Measurements from ENCODE around the gene ARHGAP28. TPM values are rescaled to one million over a fixed set of nuclear protein-coding genes. Genes with fewer than 3 reads are reported as not detected.

ARHGAP28 gene
- total and polyA plus RNA-seq, 2 experiments from 2014 or later, result 0.20 TPM; not detected in 1

DNA sequence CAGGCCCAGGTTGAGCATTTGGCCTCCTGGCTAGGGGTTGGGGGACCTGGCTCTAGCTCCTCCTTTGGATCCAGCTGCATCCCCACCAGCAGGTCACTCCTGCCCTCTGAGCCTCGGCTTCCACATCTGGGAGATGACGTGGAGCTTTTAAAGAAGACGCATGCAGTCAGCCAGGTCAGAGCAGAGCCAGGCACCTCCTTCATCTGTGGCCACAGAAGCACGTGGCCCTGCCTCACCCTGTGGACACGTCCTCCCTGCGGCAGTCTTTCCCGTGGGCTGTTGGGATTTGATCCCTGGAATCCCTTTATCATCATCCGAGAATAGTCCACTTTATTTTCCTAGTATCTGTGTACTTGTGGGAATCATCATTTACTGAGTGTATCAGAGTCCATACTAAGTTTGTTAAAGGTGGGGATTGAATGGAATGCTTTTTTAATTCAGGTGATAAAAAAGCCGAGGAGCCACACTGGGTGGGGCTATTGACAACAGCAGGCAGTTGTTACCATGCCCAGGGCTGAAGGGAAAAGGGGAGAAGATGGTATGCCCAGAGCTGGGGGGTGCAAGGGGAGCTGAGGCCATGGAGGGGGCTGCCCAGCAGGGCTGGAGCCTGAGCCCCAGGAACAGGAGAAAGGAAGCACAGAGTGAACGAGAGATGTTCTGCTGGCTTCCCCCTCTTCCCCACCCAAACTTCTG lies 218.0 kb downstream of the ARHGAP28 start:
- H3K4me3 ChIP-seq, result no peak overlapping the region
- in situ Hi-C loops (cut with MboI), result no loop called here
- DNase-seq, result no peak
- H3K9me3 ChIP-seq (ENCODE audit: low read depth), result no peaks in the 10 kb centered on the region
- H3K4me2 ChIP-seq (ENCODE audit: unreplicated experiment), result no peak overlapping the region
- no peak overlapping the region for H3K9ac ChIP-seq
- no peaks in the 10 kb centered on the region for H3K4me1 ChIP-seq (ENCODE audit: insufficient read depth)
- H3K36me3 ChIP-seq (ENCODE audit: low read depth), result no peaks in the 10 kb centered on the region
- TF ChIP-seq EZH2phosphoT487 (IDR thresholded peaks at IDR 0.05; ENCODE audit: insufficient read depth, low read depth), result no peak
- no peak for TF ChIP-seq EZH2 (IDR thresholded peaks at IDR 0.05; ENCODE audit: insufficient read depth, poor library complexity, severe bottlenecking)
- H2AFZ ChIP-seq, result no peak overlapping the region
- H3K9me2 ChIP-seq (ENCODE audit: insufficient read depth), result no peaks in the 10 kb centered on the region
- H3F3A ChIP-seq (ENCODE audit: insufficient read depth), result no peaks in the 10 kb centered on the region
- H3K79me2 ChIP-seq (ENCODE audit: insufficient read depth), result no peaks in the 10 kb centered on the region
- H3K27me3 ChIP-seq (replicated peaks; ENCODE audit: insufficient read depth), result no peaks in the 10 kb centered on the region
- H4K20me1 ChIP-seq (ENCODE audit: insufficient read depth), result no peaks in the 10 kb centered on the region
- 88 to 89% methylated on average over 10 of the region's 10 CpGs for WGBS, 2 experiments (ENCODE audit: low coverage in 1 of 2, low lambda C conversion rate in 2 of 2, missing lambda C conversion rate in 2 of 2)
- no peak overlapping the region for H3K27ac ChIP-seq

DNA sequence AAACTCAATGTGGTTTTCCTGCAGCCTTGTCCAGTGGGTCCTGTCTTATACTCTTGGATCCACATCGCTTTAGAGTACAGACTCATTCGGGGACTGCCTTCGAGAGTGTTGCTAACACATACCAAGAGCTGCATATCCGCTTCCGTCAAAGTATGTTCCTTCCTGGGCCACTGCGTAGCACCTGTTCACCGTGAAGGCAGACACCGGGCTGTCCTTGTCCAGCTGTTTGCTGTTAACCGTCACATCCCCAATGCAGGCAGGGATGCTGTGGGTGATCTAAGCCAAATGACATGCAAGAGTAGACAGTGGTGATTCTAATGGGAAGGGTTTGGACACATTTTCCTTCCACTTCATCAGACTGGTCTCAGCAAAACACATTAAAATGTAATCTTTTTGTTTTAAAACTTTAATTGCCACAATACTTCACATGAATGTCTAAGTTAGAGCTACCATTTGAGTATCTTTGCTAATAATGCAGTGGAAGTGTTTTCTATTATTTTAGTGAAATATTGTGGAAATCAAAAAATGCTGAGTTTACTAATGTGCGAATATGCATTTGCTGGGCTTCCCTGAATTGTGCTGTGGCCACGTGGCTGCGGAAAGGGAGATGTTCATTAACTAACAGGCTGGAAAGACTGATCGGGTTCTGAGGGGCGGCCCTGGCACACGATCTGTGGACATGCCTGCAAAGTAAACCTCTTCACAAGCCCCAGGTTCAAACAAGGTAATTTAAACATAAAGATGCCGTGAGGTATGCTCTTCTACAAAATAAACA lies 219.0 kb downstream of the ARHGAP28 start:
- TF ChIP-seq EZH2 (IDR thresholded peaks at IDR 0.05; ENCODE audit: insufficient read depth, poor library complexity, severe bottlenecking), result no peak
- no peak for TF ChIP-seq EZH2phosphoT487 (IDR thresholded peaks at IDR 0.05; ENCODE audit: insufficient read depth, low read depth)
- no peak for DNase-seq
- H3K27me3 ChIP-seq (replicated peaks; ENCODE audit: insufficient read depth), result no peaks in the 10 kb centered on the region
- in situ Hi-C loops (cut with MboI), result no loop called here
- H3F3A ChIP-seq (ENCODE audit: insufficient read depth), result no peaks in the 10 kb centered on the region
- 92 to 93% methylated on average over 16 of the region's 16 CpGs for WGBS, 2 experiments (ENCODE audit: low coverage in 1 of 2, low lambda C conversion rate in 2 of 2, missing lambda C conversion rate in 2 of 2)
- no peak overlapping the region for H2AFZ ChIP-seq
- no peak overlapping the region for H3K4me2 ChIP-seq (ENCODE audit: unreplicated experiment)
- H3K79me2 ChIP-seq (ENCODE audit: insufficient read depth), result no peaks in the 10 kb centered on the region
- H3K4me1 ChIP-seq (ENCODE audit: insufficient read depth), result no peaks in the 10 kb centered on the region
- no peaks in the 10 kb centered on the region for H3K9me2 ChIP-seq (ENCODE audit: insufficient read depth)
- no peaks in the 10 kb centered on the region for H4K20me1 ChIP-seq (ENCODE audit: insufficient read depth)
- no peak overlapping the region for H3K9ac ChIP-seq
- no peaks in the 10 kb centered on the region for H3K9me3 ChIP-seq (ENCODE audit: low read depth)
- no peak overlapping the region for H3K27ac ChIP-seq
- H3K36me3 ChIP-seq (ENCODE audit: low read depth), result no peaks in the 10 kb centered on the region
- H3K4me3 ChIP-seq, result no peak overlapping the region

DNA sequence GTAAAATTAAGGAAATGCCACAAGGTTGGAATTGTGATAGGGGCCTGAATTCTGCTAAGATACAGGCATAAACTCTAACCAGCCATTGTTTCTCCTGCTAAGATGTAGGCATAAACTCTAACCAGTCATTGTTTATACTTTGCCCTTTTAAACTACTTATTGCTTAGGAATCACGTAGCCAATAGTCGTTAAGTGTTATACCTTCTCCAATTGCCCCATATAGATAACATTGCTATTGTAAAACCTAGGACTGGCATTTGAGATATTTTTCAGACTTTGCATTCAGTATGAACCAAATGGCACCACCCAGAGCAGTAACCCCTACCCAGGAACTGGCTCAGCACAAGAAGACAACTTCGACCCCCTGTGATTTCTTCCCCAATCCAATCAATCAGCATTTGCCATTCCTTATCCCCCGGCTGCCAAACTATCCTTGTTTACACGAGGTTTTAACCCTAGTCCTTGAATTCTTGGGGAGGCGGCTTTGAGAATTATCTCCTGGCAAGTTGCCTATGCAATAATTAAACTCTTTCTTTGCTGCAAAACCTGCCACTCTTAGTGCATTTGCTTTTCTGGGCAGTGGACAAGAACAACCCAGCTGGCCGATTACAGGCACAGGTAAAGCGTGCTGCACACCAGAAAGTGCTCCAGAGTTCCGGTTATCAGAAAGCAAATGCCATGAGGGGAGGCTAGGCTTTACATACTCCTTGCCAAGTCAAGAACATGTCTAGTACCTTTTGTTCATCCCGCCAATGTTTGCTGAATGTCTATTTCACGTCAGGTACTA lies 220.5 kb downstream of the ARHGAP28 start:
- Histone ChIP-seq H3K9me3 (ENCODE audit: low read depth) (no peaks in the 10 kb centered on the region), H3K79me2 (ENCODE audit: insufficient read depth) (no peaks in the 10 kb centered on the region), H3K4me3 (no peak overlapping the region), H3K4me2 (ENCODE audit: unreplicated experiment) (no peak overlapping the region), H3K27me3 (replicated peaks; ENCODE audit: insufficient read depth) (no peaks in the 10 kb centered on the region), H3K36me3 (ENCODE audit: low read depth) (no peaks in the 10 kb centered on the region), H3K9ac (no peak overlapping the region), H3K27ac (no peak overlapping the region), H4K20me1 (ENCODE audit: insufficient read depth) (no peaks in the 10 kb centered on the region), H3K9me2 (ENCODE audit: insufficient read depth) (no peaks in the 10 kb centered on the region), H2AFZ (no peak overlapping the region), H3K4me1 (ENCODE audit: insufficient read depth) (no peaks in the 10 kb centered on the region), H3F3A (ENCODE audit: insufficient read depth) (no peaks in the 10 kb centered on the region)
- in situ Hi-C loops (cut with MboI), result no loop called here
- DNase-seq, result no peak
- WGBS, 2 experiments (ENCODE audit: low coverage in 1 of 2, low lambda C conversion rate in 2 of 2, missing lambda C conversion rate in 2 of 2), result 83% methylated on average over 11 of the region's 11 CpGs
- no peak for TF ChIP-seq EZH2phosphoT487 (IDR thresholded peaks at IDR 0.05; ENCODE audit: insufficient read depth, low read depth)
- no peak for TF ChIP-seq EZH2 (IDR thresholded peaks at IDR 0.05; ENCODE audit: insufficient read depth, poor library complexity, severe bottlenecking)

DNA sequence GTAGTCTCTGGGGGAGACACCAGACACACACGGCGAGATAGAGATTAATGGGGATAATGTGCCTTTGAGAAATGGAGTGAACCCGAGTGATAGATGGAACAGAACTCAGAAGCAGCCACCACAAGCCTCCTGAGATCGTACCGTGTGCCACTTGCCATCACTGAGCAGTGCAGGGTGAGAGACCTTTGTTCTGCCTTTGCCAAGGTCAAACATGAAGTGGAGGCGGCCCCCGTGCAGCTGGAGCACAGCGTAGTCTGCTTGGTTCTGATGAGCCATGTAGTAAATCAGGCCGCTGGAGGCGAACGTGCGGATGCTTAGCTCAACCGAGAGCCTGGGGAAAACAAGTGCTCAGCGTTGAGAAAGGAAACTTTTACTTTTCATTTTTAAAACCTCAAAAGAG lies 221.1 kb downstream of the ARHGAP28 start:
- H3K27me3 ChIP-seq (replicated peaks; ENCODE audit: insufficient read depth), result no peaks in the 10 kb centered on the region
- 91 to 95% methylated on average over 14 of the region's 14 CpGs for WGBS, 2 experiments (ENCODE audit: low coverage in 1 of 2, low lambda C conversion rate in 2 of 2, missing lambda C conversion rate in 2 of 2)
- H3K9ac ChIP-seq, result no peak overlapping the region
- no peaks in the 10 kb centered on the region for H3K36me3 ChIP-seq (ENCODE audit: low read depth)
- no peaks in the 10 kb centered on the region for H3K79me2 ChIP-seq (ENCODE audit: insufficient read depth)
- no peaks in the 10 kb centered on the region for H4K20me1 ChIP-seq (ENCODE audit: insufficient read depth)
- TF ChIP-seq EZH2 (IDR thresholded peaks at IDR 0.05; ENCODE audit: insufficient read depth, poor library complexity, severe bottlenecking) (no peak), EZH2phosphoT487 (IDR thresholded peaks at IDR 0.05; ENCODE audit: insufficient read depth, low read depth) (no peak)
- H3K9me2 ChIP-seq (ENCODE audit: insufficient read depth), result no peaks in the 10 kb centered on the region
- no peaks in the 10 kb centered on the region for H3K4me1 ChIP-seq (ENCODE audit: insufficient read depth)
- no peaks in the 10 kb centered on the region for H3F3A ChIP-seq (ENCODE audit: insufficient read depth)
- no peak overlapping the region for H3K4me2 ChIP-seq (ENCODE audit: unreplicated experiment)
- H3K27ac ChIP-seq, result no peak overlapping the region
- H3K9me3 ChIP-seq (ENCODE audit: low read depth), result no peaks in the 10 kb centered on the region
- in situ Hi-C loops (cut with MboI), result no loop called here
- H3K4me3 ChIP-seq, result no peak overlapping the region
- no peak overlapping the region for H2AFZ ChIP-seq
- no peak for DNase-seq

Measured in GM23248 (cell line).